Measurements from ENCODE around the gene HNRNPUL2. TPM values are rescaled to one million over a fixed set of nuclear protein-coding genes. Genes with fewer than 3 reads are reported as not detected.
"Not testable (repeated sequence)": the region's sequence is repeated elsewhere in the genome, so short reads cannot be mapped to it uniquely, and the experiment has no call there.

The HNRNPUL2 gene
- total and polyA plus RNA-seq, 7 donors: 22.9 to 54.3 (median 30.7) TPM

DNA sequence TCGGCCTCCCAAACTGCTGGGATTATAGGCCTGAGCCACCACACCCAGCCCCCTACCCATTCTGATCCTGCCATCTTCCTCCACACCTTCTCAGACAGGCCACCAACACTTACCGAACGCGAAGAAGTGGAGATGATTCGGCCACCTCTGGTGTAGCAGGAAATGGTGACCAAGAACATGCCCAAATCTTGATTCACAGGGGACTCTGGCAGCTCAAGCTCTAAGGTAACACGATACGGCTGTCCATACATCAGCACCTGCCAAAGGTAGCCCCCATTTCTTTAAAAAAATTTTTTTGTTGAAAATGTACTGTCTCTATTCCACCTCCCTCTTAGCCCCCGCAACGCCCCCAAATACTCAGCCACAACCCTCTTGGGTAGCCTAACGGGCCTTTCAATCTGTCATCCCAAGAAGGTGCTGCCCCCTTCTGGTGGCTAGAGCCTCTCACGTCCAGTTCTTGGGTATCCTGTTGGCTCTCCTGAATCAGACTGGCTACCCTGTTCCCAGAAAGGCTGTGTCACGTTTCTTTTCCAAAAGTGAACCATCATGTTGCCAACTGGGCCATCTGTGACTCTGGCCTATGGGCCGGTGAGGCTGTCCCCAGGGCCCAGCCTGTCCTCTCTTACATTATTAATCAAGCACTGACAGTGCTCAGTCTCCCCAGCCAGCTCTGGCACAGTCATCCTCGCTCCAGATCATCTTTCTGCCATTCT lies 32.6 kb downstream of the HNRNPUL2 start:
- peaks cover 0 to 37% (median 17%) of the 10 kb centered on the region in 4 donors for H3K36me3 ChIP-seq
- TF ChIP-seq, protein P1, sequence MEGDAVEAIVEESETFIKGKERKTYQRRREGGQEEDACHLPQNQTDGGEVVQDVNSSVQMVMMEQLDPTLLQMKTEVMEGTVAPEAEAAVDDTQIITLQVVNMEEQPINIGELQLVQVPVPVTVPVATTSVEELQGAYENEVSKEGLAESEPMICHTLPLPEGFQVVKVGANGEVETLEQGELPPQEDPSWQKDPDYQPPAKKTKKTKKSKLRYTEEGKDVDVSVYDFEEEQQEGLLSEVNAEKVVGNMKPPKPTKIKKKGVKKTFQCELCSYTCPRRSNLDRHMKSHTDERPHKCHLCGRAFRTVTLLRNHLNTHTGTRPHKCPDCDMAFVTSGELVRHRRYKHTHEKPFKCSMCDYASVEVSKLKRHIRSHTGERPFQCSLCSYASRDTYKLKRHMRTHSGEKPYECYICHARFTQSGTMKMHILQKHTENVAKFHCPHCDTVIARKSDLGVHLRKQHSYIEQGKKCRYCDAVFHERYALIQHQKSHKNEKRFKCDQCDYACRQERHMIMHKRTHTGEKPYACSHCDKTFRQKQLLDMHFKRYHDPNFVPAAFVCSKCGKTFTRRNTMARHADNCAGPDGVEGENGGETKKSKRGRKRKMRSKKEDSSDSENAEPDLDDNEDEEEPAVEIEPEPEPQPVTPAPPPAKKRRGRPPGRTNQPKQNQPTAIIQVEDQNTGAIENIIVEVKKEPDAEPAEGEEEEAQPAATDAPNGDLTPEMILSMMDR (IDR thresholded peaks at IDR 0.05): peak; percentile 39 to 80 (median 60)
- TF ChIP-seq POLR2A (IDR thresholded peaks at IDR 0.05) (no peak), EP300 (IDR thresholded peaks at IDR 0.05) (no peak), POLR2AphosphoS5 (IDR thresholded peaks at IDR 0.05) (no peak)
- WGBS, 2 donors: 50 to 55% methylated on average over 14 of the region's 14 CpGs
- H3K4me1 ChIP-seq: peaks cover 0 to 18% (median 14%) of the 10 kb centered on the region in 4 donors
- intact Hi-C loops (cut with DNase I): loop anchor here (2.0 kb wide), 1 partner anchor 314 kb away; no protein-coding TSS in a partner anchor
- no peaks in the 10 kb centered on the region for H3K27me3 ChIP-seq
- H3K4me3 ChIP-seq: no peak overlapping the region
- H3K9me3 ChIP-seq: no peaks in the 10 kb centered on the region
- peak; percentile 91 for DNase-seq
- H3K27ac ChIP-seq: peak overlapping the region in 1 of 4 donors; percentile 15

- intact Hi-C loops (cut with DNase I): loop anchor here (2.0 kb wide), 1 partner anchor 313 kb away; no protein-coding TSS in a partner anchor
- Histone ChIP-seq H3K4me1 (peaks cover 0 to 25% (median 17%) of the 10 kb centered on the region in 4 donors), H3K36me3 (peaks cover 0 to 37% (median 17%) of the 10 kb centered on the region in 4 donors)
- 75 to 92% methylated on average over 4 of the region's 4 CpGs for WGBS, 2 donors
- H3K27ac ChIP-seq, H3K27me3 ChIP-seq, DNase-seq, H3K4me3 ChIP-seq, H3K9me3 ChIP-seq: not testable (repeated sequence)
Measured at GRCh38 chr11:62693624-62694023, 33.6 kb downstream of the HNRNPUL2 start.

DNA sequence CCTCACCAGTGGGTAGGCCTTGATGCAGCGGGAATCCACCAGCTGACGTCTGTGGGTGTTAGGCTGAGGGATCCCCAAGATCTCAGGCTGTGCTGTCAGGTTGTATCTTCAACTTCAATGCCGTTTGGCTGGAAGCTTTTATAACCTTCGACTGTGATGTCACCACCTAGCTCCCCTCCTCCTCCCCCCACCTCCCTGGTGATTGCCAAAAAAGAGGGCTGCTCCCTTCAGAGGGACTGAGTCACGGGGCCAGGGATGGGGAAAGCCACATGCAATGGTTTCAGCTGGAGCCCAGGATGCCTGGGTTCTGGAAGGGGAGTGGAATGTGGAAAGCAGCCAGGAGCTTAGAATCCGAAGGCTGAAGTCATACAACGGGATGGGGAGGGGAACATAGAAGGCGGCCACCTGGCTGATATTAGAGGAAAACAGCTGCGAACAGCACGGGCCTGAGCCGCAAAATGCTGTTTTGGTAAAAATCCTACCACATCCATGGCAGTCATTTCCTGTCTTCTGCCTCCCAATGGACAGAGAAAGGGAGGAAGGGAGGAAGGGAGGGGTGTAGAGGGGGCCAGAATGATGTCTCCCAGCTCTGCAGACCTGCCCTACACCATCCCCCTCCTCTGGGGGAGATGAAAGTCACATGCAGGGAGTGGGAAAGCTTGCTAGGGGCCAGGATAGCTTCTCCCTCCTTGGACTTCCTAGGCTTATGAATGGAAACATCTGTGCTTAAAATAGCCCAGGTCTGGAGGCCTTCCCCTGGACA lies 37.7 kb downstream of the HNRNPUL2 start, which contains the start of gene LRRN4CL:
LRRN4CL (minus strand) TSS at position 110 of the 763 bp plus-strand sequence. CDS start 1,022 bp downstream, outside the sequence.
- Histone ChIP-seq H3K36me3 (peaks cover 0 to 37% (median 17%) of the 10 kb centered on the region in 4 donors), H3K4me3 (peak within 1 kb of the TSS; percentile 24 to 48 (median 44)), H3K4me1 (peaks cover 0 to 36% (median 24%) of the 10 kb centered on the region in 4 donors), H3K27ac (peak within 1 kb of the TSS; percentile 67 to 74 (median 74)), H3K27me3 (peaks cover 0 to 13% (median 13%) of the 10 kb centered on the region in 3 donors), H3K9me3 (no peaks in the 10 kb centered on the region)
- DNase-seq: peak; percentile 97
- WGBS, 2 donors: 53 to 62% methylated on average over 11 of the region's 11 CpGs
- intact Hi-C loops (cut with DNase I): no loop called here
- peak; percentile 68 to 83 (median 76) for TF ChIP-seq POLR2AphosphoS5 (IDR thresholded peaks at IDR 0.05)
- TF ChIP-seq POLR2A (IDR thresholded peaks at IDR 0.05): peak; percentile 30 to 35
- no peak for TF ChIP-seq EP300 (IDR thresholded peaks at IDR 0.05)

- no peak for DNase-seq
- 64 to 71% methylated on average over 1 of the region's 1 CpG for WGBS, 2 donors
- no peaks in the 10 kb centered on the region for H3K9me3 ChIP-seq
- peaks cover 0 to 34% (median 21%) of the 10 kb centered on the region in 4 donors for H3K4me1 ChIP-seq
- intact Hi-C loops (cut with DNase I): no loop called here
- H3K4me3 ChIP-seq: peak overlapping the region; percentile 24 to 48 (median 44)
- no peak for TF ChIP-seq EP300 (IDR thresholded peaks at IDR 0.05)
- TF ChIP-seq, protein P1 (IDR thresholded peaks at IDR 0.05): no peak
- TF ChIP-seq POLR2AphosphoS5 (IDR thresholded peaks at IDR 0.05): no peak
- no peak for TF ChIP-seq POLR2A (IDR thresholded peaks at IDR 0.05)
- peaks cover 0 to 35% (median 17%) of the 10 kb centered on the region in 4 donors for H3K36me3 ChIP-seq
- H3K27ac ChIP-seq: peak overlapping the region; percentile 67 to 74 (median 74)
- H3K27me3 ChIP-seq: peaks cover 0 to 13% (median 13%) of the 10 kb centered on the region in 3 donors
Measured at GRCh38 chr11:62688491-62688890, 38.8 kb downstream of the HNRNPUL2 start.

GRCh38 chr11:62687508-62688396 lies 39.5 kb downstream of the HNRNPUL2 start:
- Histone ChIP-seq H3K36me3 (peaks cover 0 to 28% (median 13%) of the 10 kb centered on the region in 4 donors), H3K27me3 (peaks cover 0 to 13% (median 13%) of the 10 kb centered on the region in 3 donors), H3K9me3 (no peaks in the 10 kb centered on the region), H3K27ac (peak overlapping the region; percentile 67 to 74 (median 74)), H3K4me3 (peak overlapping the region; percentile 24 to 48 (median 44)), H3K4me1 (peaks cover 0 to 34% (median 21%) of the 10 kb centered on the region in 4 donors)
- DNase-seq: peak; percentile 69
- TF ChIP-seq EP300 (IDR thresholded peaks at IDR 0.05) (no peak), POLR2A (IDR thresholded peaks at IDR 0.05) (no peak), POLR2AphosphoS5 (IDR thresholded peaks at IDR 0.05) (peak in 1 of 4 donors; percentile 14)
- TF ChIP-seq, protein P1 (IDR thresholded peaks at IDR 0.05): no peak
- intact Hi-C loops (cut with DNase I): no loop called here
- 32 to 36% methylated on average over 74 of the region's 74 CpGs for WGBS, 2 donors
